Left lung (tissue), 10 donors: ENCODE measurements around the gene KLHL21. TPM values are rescaled to one million over a fixed set of nuclear protein-coding genes. Genes with fewer than 3 reads are reported as not detected.

Experiments
- ATAC-seq: fragments of 200-7000 bp; cut with Tn5 transposase; one replicate; pipeline ENCODE4 v1.9.1; 2020; ENCODE audit warnings: moderate library complexity
- DNase-seq, 4 donors: peaks; one replicate each; pipeline ENCODE4 v3.0.0-alpha.2; 2013 to 2020
- H3K27ac ChIP-seq, 2 donors: fragments of 200-600 bp; sonication (generic) in 1 of 2; one replicate each; pipeline versions ENCODE4 v1.5.0 to v1.8.0; 2020 to 2021
- H3K27me3 ChIP-seq, 2 donors: fragments of 200-600 bp; sonication (generic) in 1 of 2; one replicate each; pipeline versions ENCODE4 v1.5.0 to v1.8.0; 2020 to 2021
- H3K36me3 ChIP-seq, 2 donors: fragments of 200-600 bp; sonication (generic) in 1 of 2; one replicate each; pipeline versions ENCODE4 v1.5.0 to v1.8.0; 2020 to 2021
- H3K4me1 ChIP-seq, 2 donors: fragments of 200-600 bp; one replicate each; pipeline ENCODE4 v1.8.0; 2021
- H3K4me3 ChIP-seq, 2 donors: fragments of 200-600 bp; sonication (generic) in 1 of 2; one replicate each; pipeline versions ENCODE4 v1.5.0 to v1.8.0; 2020 to 2021; ENCODE audit warnings: mild to moderate bottlenecking in 1 of 2
- H3K9me3 ChIP-seq, 2 donors: fragments of 200-600 bp; sonication (generic) in 1 of 2; one replicate each; pipeline versions ENCODE4 v1.5.0 to v1.8.0; 2020 to 2021
- intact Hi-C, 2 donors: fragments of 100-400 bp; cut with DNase I; formaldehyde crosslinking; loops; one replicate each; pipeline versions ENCODE4 v1.11.2 to v1.14.2; 2022
- polyA plus RNA-seq, 6 donors: library from polyadenylated mRNA; unstranded; fragments of 120-200 nt; gene quantifications; one replicate each; pipeline ENCODE4 v1.2.1, GENCODE V29; 2013; ENCODE audit not compliant: insufficient read length in 6 of 6
- total RNA-seq, 2 donors: library from RNA; stranded (reverse); fragmentation: NEBNext Ultra II Directional; extraction: Animal tissue kit (Norgen Biotek cat#: 25700); gene quantifications; one replicate each; pipeline ENCODE4 v1.2.1, GENCODE V29; 2021
- TF ChIP-seq, protein P1 (sequence below), 2 donors: fragments of 200-600 bp; sonication (generic) in 1 of 2; IDR thresholded peaks; one replicate each; pipeline versions ENCODE4 v1.5.0 to v1.8.0; 2021; ENCODE audit warnings: antibody characterized with exemption in 2 of 2
- donor health status: DM: no; HTN: yes; CAD: no.
- donor health status: DM: no; HTN: no; CAD: no.

KLHL21 gene
- total and polyA plus RNA-seq, 8 donors: 11.0 to 29.2 (median 13.7) TPM

DNA sequence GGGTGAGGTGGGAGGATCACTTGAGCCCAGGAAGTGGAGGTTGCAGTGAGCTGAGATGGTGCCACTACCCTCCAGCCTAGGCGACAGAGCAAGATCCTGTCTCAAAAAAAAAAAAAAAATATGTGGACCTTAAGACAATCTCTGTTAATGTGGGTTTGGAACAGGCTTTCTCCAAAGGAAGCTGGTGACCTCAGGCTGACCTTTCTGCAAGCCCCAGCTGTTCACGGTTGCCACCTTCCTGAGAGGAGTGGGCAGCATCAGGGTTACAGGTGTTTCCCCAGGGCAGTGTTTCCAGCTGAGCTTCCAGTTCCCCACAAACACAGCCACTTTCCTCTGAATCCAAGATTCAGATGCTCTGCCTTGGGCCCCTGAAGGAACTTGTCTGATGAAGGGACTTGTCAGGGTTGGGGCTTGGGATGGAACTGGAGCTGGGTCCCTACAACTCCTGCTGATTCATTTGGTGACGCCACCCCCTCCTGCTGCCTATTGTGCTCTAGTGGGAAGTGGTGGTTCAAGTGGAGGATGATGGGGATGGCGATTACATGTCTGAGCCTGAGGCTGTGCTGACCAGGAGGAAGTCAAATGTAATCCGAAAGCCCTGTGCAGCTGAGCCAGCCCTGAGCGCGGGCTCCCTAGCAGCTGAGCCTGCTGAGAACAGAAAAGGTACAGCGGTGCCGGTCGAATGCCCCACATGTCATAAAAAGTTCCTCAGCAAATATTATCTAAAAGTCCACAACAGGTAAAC is 20.9 kb downstream of the KLHL21 start:
- H3K36me3 ChIP-seq: peaks cover 0 to 12% of the 10 kb centered on the region in 2 donors
- TF ChIP-seq, protein P1, sequence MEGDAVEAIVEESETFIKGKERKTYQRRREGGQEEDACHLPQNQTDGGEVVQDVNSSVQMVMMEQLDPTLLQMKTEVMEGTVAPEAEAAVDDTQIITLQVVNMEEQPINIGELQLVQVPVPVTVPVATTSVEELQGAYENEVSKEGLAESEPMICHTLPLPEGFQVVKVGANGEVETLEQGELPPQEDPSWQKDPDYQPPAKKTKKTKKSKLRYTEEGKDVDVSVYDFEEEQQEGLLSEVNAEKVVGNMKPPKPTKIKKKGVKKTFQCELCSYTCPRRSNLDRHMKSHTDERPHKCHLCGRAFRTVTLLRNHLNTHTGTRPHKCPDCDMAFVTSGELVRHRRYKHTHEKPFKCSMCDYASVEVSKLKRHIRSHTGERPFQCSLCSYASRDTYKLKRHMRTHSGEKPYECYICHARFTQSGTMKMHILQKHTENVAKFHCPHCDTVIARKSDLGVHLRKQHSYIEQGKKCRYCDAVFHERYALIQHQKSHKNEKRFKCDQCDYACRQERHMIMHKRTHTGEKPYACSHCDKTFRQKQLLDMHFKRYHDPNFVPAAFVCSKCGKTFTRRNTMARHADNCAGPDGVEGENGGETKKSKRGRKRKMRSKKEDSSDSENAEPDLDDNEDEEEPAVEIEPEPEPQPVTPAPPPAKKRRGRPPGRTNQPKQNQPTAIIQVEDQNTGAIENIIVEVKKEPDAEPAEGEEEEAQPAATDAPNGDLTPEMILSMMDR (IDR thresholded peaks at IDR 0.05): no peak
- no peaks in the 10 kb centered on the region for H3K9me3 ChIP-seq
- peak overlapping the region in 1 of 2 donors; percentile 96 for H3K27ac ChIP-seq
- ATAC-seq (peak; percentile 9), DNase-seq (peak in 2 of 4 donors; percentile 69 to 85)
- intact Hi-C loops: no loop called here
- H3K4me1 ChIP-seq: peaks cover 11 to 48% of the 10 kb centered on the region in 2 donors
- no peaks in the 10 kb centered on the region for H3K27me3 ChIP-seq
- H3K4me3 ChIP-seq: peak overlapping the region in 1 of 2 donors; percentile 88

DNA sequence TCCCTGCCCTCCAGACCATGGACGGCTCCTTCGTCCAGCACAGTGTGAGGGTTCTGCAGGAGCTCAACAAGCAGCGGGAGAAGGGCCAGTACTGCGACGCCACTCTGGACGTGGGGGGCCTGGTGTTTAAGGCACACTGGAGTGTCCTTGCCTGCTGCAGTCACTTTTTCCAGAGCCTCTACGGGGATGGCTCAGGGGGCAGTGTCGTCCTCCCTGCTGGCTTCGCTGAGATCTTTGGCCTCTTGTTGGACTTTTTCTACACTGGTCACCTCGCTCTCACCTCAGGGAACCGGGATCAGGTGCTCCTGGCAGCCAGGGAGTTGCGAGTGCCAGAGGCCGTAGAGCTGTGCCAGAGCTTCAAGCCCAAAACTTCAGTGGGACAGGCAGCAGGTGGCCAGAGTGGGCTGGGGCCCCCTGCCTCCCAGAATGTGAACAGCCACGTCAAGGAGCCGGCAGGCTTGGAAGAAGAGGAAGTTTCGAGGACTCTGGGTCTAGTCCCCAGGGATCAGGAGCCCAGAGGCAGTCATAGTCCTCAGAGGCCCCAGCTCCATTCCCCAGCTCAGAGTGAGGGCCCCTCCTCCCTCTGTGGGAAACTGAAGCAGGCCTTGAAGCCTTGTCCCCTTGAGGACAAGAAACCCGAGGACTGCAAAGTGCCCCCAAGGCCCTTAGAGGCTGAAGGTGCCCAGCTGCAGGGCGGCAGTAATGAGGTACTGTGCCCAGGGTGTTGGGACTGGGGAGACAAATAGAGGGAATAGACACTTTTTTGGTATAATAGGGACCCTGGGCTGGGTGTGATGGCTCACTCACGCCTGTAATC is 21.9 kb downstream of the KLHL21 start:
- TF ChIP-seq, protein P1 (IDR thresholded peaks at IDR 0.05): no peak
- peak overlapping the region; percentile 88 to 96 for H3K27ac ChIP-seq
- H3K36me3 ChIP-seq: peaks cover 0 to 5% of the 10 kb centered on the region in 2 donors
- H3K27me3 ChIP-seq: no peaks in the 10 kb centered on the region
- H3K9me3 ChIP-seq: no peaks in the 10 kb centered on the region
- H3K4me1 ChIP-seq: peaks cover 11 to 47% of the 10 kb centered on the region in 2 donors
- intact Hi-C loops: no loop called here
- peak; percentile 2 for ATAC-seq
- H3K4me3 ChIP-seq: peak overlapping the region; percentile 88 to 92
- no peak for DNase-seq

DNA sequence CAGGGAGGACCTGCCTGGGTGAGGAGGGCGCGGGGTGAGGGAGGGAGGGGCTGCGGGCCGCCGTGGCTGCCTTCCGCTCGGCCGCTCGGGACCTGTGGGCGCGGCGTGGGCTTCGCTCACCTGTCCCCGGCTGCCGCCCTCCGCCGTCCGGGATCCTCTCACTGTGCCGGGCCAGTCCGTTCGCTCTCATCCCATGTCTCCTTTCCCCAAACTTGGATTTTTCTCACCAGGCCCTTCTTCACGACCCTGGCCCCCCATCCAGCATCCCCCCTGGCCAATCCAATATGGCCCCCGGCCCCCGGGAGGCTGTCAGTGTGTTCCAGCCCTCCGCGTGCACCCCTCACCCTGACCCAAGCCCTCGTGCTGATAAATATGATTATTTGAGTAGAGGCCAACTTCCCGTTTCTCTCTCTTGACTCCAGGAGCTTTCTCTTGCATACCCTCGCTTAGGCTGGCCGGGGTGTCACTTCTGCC is 22.5 kb downstream of the KLHL21 start:
- Histone ChIP-seq H3K4me1 (peaks cover 11 to 47% of the 10 kb centered on the region in 2 donors), H3K4me3 (peak overlapping the region; percentile 88 to 92), H3K36me3 (peaks cover 0 to 5% of the 10 kb centered on the region in 2 donors), H3K9me3 (no peaks in the 10 kb centered on the region), H3K27ac (peak overlapping the region; percentile 88 to 96), H3K27me3 (no peaks in the 10 kb centered on the region)
- peak in 2 of 4 donors; percentile 14 to 65 for DNase-seq
- TF ChIP-seq, protein P1 (IDR thresholded peaks at IDR 0.05): no peak
- peak; percentile 50 for ATAC-seq
- intact Hi-C loops: no loop called here

DNA sequence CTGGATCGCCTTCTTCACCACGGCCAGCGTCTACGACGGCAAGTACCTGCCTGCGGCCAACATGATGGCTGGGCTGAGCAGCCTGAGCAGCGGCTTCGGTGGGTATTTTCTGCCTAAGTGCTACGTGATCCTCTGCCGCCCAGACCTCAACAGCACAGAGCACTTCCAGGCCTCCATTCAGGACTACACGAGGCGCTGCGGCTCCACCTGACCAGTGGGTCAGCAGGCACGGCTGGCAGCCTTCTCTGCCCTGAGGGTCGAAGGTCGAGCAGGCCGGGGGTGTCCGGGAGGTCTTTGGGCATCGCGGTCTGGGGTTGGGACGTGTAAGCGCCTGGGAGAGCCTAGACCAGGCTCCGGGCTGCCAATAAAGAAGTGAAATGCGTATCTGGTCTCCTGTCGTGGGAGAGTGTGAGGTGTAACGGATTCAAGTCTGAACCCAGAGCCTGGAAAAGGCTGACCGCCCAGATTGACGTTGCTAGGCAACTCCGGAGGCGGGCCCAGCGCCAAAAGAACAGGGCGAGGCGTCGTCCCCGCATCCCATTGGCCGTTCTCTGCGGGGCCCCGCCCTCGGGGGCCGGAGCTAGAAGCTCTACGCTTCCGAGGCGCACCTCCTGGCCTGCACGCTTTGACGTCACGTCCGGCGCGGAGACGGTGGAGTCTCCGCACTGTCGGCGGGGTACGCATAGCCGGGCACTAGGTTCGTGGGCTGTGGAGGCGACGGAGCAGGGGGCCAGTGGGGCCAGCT is 23.1 kb downstream of the KLHL21 start, which contains the start of gene ZBTB48:
Gene ZBTB48 (plus strand): TSS at position 621 of the 745 bp plus-strand sequence. CDS start 616 bp downstream, outside the sequence.
- intact Hi-C loops: no loop called here
- DNase-seq: peak; percentile 99 to 100 (median 100)
- peak; percentile 98 for ATAC-seq
- Histone ChIP-seq H3K4me1 (peaks cover 11 to 43% of the 10 kb centered on the region in 2 donors), H3K9me3 (no peaks in the 10 kb centered on the region), H3K4me3 (peak within 1 kb of the TSS; percentile 88 to 92), H3K36me3 (peaks cover 0 to 5% of the 10 kb centered on the region in 2 donors), H3K27me3 (no peaks in the 10 kb centered on the region), H3K27ac (peak within 1 kb of the TSS; percentile 88 to 96)
- TF ChIP-seq, protein P1 (IDR thresholded peaks at IDR 0.05): no peak
